Pancreas (tissue), 10 donors: Measurements from ENCODE around the gene MAGEA4. TPM values are rescaled to one million over a fixed set of nuclear protein-coding genes. Genes with fewer than 3 reads are reported as not detected.

Experiments
- ATAC-seq, 4 donors: fragments of 200-7000 bp; cut with Tn5 transposase; one replicate each; pipeline versions ENCODE4 v1.8.0 to v1.9.1; 2020; ENCODE audit warnings: mild to moderate bottlenecking in 4 of 4, moderate library complexity in 4 of 4
- DNase-seq, 6 donors: peaks; one replicate each; pipeline ENCODE4 v3.0.0-alpha.2; 2020
- FAIRE-seq: peaks from 2 replicates; lab custom pipeline; 2012; peaks lifted over from hg19 to GRCh38; lab: Jason Lieb, UNC
- H3K27ac ChIP-seq, 4 donors: fragments of 200-600 bp; sonication (generic); 1 replicate in 3 of 4; 2 replicates in 1 of 4; pipeline versions ENCODE4 v1.5.0 to v1.8.0; 2020
- H3K27me3 ChIP-seq, 4 donors: fragments of 200-600 bp; one replicate each; pipeline ENCODE4 v1.8.0; 2021
- H3K36me3 ChIP-seq, 3 donors: fragments of 200-600 bp; sonication (generic) in 1 of 3; one replicate each; pipeline versions ENCODE4 v1.5.0 to v1.8.0; 2020 to 2021
- H3K4me1 ChIP-seq, 3 donors: fragments of 200-600 bp; one replicate each; pipeline ENCODE4 v1.8.0; 2021
- H3K4me3 ChIP-seq, 4 donors: fragments of 200-600 bp; sonication (generic) in 2 of 4; one replicate each; pipeline versions ENCODE4 v1.5.0 to v1.8.0; 2020 to 2021
- H3K9me3 ChIP-seq, 4 donors: fragments of 200-600 bp; one replicate each; pipeline ENCODE4 v1.8.0; 2021
- whole genome bisulfite sequencing, 2 donors: extraction: QIAGEN DNeasy Blood & Tissue Kit; methylation state at CpG; one replicate each; pipeline ENCODE4 v1.1.7; 2013; 5-methylcytosine and 5-hydroxymethylcytosine counted together
- intact Hi-C, 3 donors: fragments of 100-400 bp; cut with DNase I; formaldehyde crosslinking; loops; one replicate each; pipeline versions ENCODE4 v1.11.1 to v1.14.2; 2022
- polyA plus RNA-seq, 2 donors: library from polyadenylated mRNA; stranded (reverse); fragments of 200-250 nt; gene quantifications; one replicate each; pipeline ENCODE4 v1.2.3, GENCODE V29; 2013
- total RNA-seq, 6 donors: library from RNA; stranded (reverse); fragmentation: NEBNext Ultra II Directional in 4 of 6; extraction: Animal tissue kit (Norgen Biotek cat#: 25700) in 4 of 6; gene quantifications; one replicate each; pipeline versions ENCODE4 v1.2.1 to v1.2.4, GENCODE V29; 2021 to 2023
- TF ChIP-seq, protein P1 (sequence below), 4 donors: fragments of 200-600 bp; sonication (generic) in 3 of 4; IDR thresholded peaks; one replicate each; pipeline versions ENCODE4 v1.5.0 to v1.8.0; 2021; ENCODE audit warnings: antibody characterized with exemption in 4 of 4
- donor health status: healthy with polysubstance abuse.
- donor health status: DM: no; HTN: no; CAD: no; lungs with moderate emphysema.
- donor health status: DM: no; HTN: no; CAD: no.
- donor health status: control.
- donor health status: control.
- donor health status: Bipolar disorder and iron deficiency.
- donor health status: DM: yes; HTN: yes; CAD: no.
- donor health status: DM: no; HTN: no; CAD: no.
- donor health status: DM: no; HTN: no; CAD: no.
- donor health status: DM: yes; HTN: yes; CAD: no.

Gene MAGEA4
- total and polyA plus RNA-seq, 8 donors: not detected

DNA sequence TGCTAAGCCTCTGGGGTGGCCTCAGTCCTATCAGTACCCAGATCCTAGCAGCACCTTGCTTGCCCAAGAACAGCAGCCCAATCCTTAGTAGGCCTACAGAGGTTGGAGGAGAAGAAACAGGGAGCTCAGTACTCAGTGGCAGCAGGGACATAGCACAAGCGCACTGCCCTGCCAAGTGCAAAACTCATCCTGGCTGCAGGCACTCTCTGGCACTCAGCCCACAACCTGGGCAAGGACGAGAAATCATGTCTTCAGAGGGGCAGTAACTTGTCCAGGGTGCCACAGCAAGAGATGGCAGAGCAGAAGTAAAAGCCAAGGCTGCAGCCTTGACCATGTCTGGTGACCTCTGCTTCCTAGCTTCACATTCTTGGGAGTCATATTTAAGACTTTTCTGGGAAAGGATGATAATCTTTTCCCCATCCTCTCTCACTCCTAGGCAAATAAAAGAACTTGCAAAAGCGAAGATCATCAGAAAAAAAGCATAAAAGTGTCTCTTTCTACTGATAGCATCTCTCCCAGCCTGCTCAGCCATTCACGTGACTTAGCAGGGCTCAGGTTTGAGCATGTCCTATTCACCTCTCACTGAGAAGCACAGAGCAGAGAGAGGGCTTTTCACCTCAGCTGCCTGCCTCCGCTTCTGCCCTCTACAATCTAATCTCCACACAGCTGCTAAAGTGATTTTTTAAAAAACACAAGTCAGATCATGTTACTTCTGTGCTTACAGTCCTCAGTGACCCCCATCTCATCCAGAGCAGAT, 37.2 kb upstream of the MAGEA4 start:
- TF ChIP-seq, protein P1, sequence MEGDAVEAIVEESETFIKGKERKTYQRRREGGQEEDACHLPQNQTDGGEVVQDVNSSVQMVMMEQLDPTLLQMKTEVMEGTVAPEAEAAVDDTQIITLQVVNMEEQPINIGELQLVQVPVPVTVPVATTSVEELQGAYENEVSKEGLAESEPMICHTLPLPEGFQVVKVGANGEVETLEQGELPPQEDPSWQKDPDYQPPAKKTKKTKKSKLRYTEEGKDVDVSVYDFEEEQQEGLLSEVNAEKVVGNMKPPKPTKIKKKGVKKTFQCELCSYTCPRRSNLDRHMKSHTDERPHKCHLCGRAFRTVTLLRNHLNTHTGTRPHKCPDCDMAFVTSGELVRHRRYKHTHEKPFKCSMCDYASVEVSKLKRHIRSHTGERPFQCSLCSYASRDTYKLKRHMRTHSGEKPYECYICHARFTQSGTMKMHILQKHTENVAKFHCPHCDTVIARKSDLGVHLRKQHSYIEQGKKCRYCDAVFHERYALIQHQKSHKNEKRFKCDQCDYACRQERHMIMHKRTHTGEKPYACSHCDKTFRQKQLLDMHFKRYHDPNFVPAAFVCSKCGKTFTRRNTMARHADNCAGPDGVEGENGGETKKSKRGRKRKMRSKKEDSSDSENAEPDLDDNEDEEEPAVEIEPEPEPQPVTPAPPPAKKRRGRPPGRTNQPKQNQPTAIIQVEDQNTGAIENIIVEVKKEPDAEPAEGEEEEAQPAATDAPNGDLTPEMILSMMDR (IDR thresholded peaks at IDR 0.05): no peak
- H3K9me3 ChIP-seq: no peaks in the 10 kb centered on the region
- no peak for ATAC-seq
- H3K27ac ChIP-seq: no peak overlapping the region
- H3K4me1 ChIP-seq: no peaks in the 10 kb centered on the region
- no peak overlapping the region for H3K4me3 ChIP-seq
- 41% methylated on average over 5 of the region's 5 CpGs for WGBS, 2 donors
- intact Hi-C loops: no loop called here
- H3K27me3 ChIP-seq: no peaks in the 10 kb centered on the region
- no peak for DNase-seq
- H3K36me3 ChIP-seq: no peaks in the 10 kb centered on the region
- no peak for FAIRE-seq

DNA sequence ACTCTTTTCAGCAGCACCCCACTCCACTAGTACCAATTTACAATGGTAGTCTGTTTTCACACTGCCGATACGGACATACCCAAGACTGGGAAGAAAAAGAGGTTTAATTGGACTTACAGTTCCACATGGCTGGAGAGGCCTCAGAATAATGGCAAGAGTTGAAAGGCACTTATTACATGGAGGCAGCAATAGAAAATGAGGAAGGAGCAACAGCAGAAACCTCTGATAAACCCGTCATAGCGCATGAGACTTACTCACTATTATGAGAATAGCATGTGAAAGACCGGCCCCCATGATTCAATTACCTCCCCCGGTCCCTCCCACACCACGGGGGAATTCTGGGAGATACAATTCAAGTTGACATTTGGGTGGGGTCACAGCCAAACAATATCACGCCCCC, 34.1 kb upstream of the MAGEA4 start:
- Histone ChIP-seq H3K27ac (no peak overlapping the region), H3K4me1 (no peaks in the 10 kb centered on the region), H3K36me3 (no peaks in the 10 kb centered on the region), H3K4me3 (no peak overlapping the region), H3K9me3 (no peaks in the 10 kb centered on the region), H3K27me3 (no peaks in the 10 kb centered on the region)
- intact Hi-C loops: no loop called here
- DNase-seq: no peak
- no peak for FAIRE-seq
- WGBS, 2 donors: 74 to 78% methylated on average over 8 of the region's 8 CpGs
- TF ChIP-seq, protein P1 (IDR thresholded peaks at IDR 0.05): no peak
- no peak for ATAC-seq

DNA sequence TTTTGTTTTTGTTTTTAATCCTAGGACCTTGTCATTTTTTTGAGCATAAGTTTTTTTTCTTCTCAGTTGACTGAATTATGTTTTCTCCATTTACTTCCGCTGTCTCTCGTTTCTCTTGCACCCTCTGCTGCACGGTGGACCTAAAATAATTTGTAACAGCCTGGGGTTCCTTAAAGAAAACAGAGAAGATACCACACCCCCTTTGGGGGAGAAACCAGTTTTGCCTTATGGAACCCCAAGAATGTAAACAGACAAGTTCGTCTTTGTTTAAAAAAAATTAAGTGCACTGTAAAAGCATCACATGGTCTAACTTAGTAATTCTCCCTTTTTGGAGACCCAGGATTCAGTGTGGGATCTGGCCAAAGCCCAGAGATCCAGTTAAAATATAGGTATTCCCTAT, 32.8 kb upstream of the MAGEA4 start:
- Histone ChIP-seq H3K4me1 (no peaks in the 10 kb centered on the region), H3K27me3 (no peaks in the 10 kb centered on the region), H3K27ac (no peak overlapping the region), H3K36me3 (no peaks in the 10 kb centered on the region), H3K9me3 (no peaks in the 10 kb centered on the region), H3K4me3 (no peak overlapping the region)
- intact Hi-C loops: no loop called here
- FAIRE-seq (no peak), ATAC-seq (no peak), DNase-seq (no peak)
- TF ChIP-seq, protein P1 (IDR thresholded peaks at IDR 0.05): no peak
- 65 to 67% methylated on average over 4 of the region's 4 CpGs for WGBS, 2 donors

GRCh38 chrX:151880895-151881294, 31.8 kb upstream of the MAGEA4 start:
- DNase-seq: no peak
- 40 to 59% methylated on average over 2 of the region's 2 CpGs for WGBS, 2 donors
- no peaks in the 10 kb centered on the region for H3K9me3 ChIP-seq
- H3K36me3 ChIP-seq: no peaks in the 10 kb centered on the region
- no peak overlapping the region for H3K4me3 ChIP-seq
- H3K27me3 ChIP-seq: no peaks in the 10 kb centered on the region
- no peak overlapping the region for H3K27ac ChIP-seq
- ATAC-seq: no peak
- intact Hi-C loops: no loop called here
- no peaks in the 10 kb centered on the region for H3K4me1 ChIP-seq
- peak; percentile 32 for FAIRE-seq
- TF ChIP-seq, protein P1 (IDR thresholded peaks at IDR 0.05): no peak

DNA sequence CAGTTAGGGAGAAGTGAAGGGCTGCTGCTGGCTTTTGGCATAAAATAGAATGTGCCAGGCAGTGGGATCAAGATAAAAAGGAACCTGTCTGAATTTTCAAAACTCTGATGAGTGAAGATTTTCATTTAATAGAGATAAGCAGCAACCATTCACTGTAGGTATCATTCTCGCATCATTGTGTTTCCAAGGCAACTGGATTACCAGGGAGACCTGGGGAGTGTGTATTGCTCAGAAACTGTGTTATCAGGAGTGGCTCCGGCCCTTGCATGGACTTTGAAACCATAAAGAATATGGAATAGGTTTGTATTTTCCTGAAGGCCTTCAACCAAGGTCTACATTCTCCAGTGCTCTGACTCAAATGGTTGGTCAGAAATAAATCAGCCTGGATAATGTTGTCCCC, 23.3 kb upstream of the MAGEA4 start:
- H3K4me1 ChIP-seq: no peaks in the 10 kb centered on the region
- ATAC-seq: no peak
- no peaks in the 10 kb centered on the region for H3K9me3 ChIP-seq
- H3K36me3 ChIP-seq: no peaks in the 10 kb centered on the region
- WGBS, 2 donors: 49 to 55% methylated on average over 2 of the region's 2 CpGs
- intact Hi-C loops: no loop called here
- DNase-seq: no peak
- TF ChIP-seq, protein P1 (IDR thresholded peaks at IDR 0.05): no peak
- H3K27ac ChIP-seq: no peak overlapping the region
- no peaks in the 10 kb centered on the region for H3K27me3 ChIP-seq
- FAIRE-seq: no peak
- H3K4me3 ChIP-seq: no peak overlapping the region
